HepG2 (cell line): Measurements from ENCODE around the gene TRMU. TPM values are rescaled to one million over a fixed set of nuclear protein-coding genes. Genes with fewer than 3 reads are reported as not detected.

Experiments used
- AGO2 ChIP-seq: fragments of 200-400 bp; formaldehyde crosslinking; optimal IDR thresholded peaks from 2 replicates; pipeline ENCODE3; 2017; ENCODE audit warnings: mild to moderate bottlenecking, low read depth, low read length, moderate library complexity
- ATRX ChIP-seq: sonication (generic); formaldehyde crosslinking; IDR thresholded peaks from 2 replicates; pipeline ENCODE4 v1.4.0; 2020; ENCODE audit warnings: missing genetic modification reagents, borderline replicate concordance
- CHD2 ChIP-seq: IDR thresholded peaks from 2 replicates; pipeline ENCODE4 v1.6.1; 2011; ENCODE audit warnings: low read depth, low read length, improper control_type of control experiment
- HES4 ChIP-seq: sonication (generic); formaldehyde crosslinking; IDR thresholded peaks from 2 replicates; pipeline ENCODE4 v1.9.0; 2021; ENCODE audit warnings: mild to moderate bottlenecking, missing genetic modification reagents, borderline replicate concordance
- HMG20A ChIP-seq: IDR thresholded peaks from 2 replicates; pipeline ENCODE4 v1.6.1; 2016; ENCODE audit warnings: borderline replicate concordance
- JDP2 ChIP-seq: sonication (generic); formaldehyde crosslinking; IDR thresholded peaks from 2 replicates; pipeline ENCODE4 v1.8.1; 2022; ENCODE audit warnings: missing genetic modification reagents, borderline replicate concordance
- KMT2B ChIP-seq: IDR thresholded peaks from 2 replicates; pipeline ENCODE4 v1.6.1; 2016; ENCODE audit warnings: missing genetic modification reagents, missing compliant biosample characterization
- NFIB ChIP-seq: sonication (generic); formaldehyde crosslinking; IDR thresholded peaks from 2 replicates; pipeline ENCODE4 v1.9.0; 2021; ENCODE audit warnings: missing genetic modification reagents, mild to moderate bottlenecking, borderline replicate concordance
- NPAS2 ChIP-seq: sonication (generic); formaldehyde crosslinking; IDR thresholded peaks from 2 replicates; pipeline ENCODE4 v1.8.0; 2022; ENCODE audit warnings: mild to moderate bottlenecking, missing genetic modification reagents, borderline replicate concordance
- SMAD1 ChIP-seq: sonication (generic); formaldehyde crosslinking; IDR thresholded peaks from 2 replicates; pipeline ENCODE4 v1.4.0; 2020; ENCODE audit warnings: missing genetic modification reagents, low read depth, mild to moderate bottlenecking, borderline replicate concordance
- SMC3 ChIP-seq: IDR thresholded peaks from 2 replicates; pipeline ENCODE4 v1.6.1; 2011; ENCODE audit warnings: low read length, improper control_type of control experiment
- SP5 ChIP-seq: IDR thresholded peaks from 2 replicates; pipeline ENCODE4 v1.6.1; 2016; ENCODE audit warnings: low read depth, borderline replicate concordance
- ZNF30 ChIP-seq: sonication (generic); formaldehyde crosslinking; IDR thresholded peaks from 2 replicates; pipeline ENCODE4 v1.5.0; 2020; ENCODE audit warnings: mild to moderate bottlenecking, missing genetic modification reagents
- ZNF337 ChIP-seq: sonication (generic); formaldehyde crosslinking; IDR thresholded peaks from 2 replicates; pipeline ENCODE4 v1.5.1; 2020; ENCODE audit warnings: missing genetic modification reagents, low read depth, mild to moderate bottlenecking, borderline replicate concordance
- ZNF33B ChIP-seq: sonication (generic); formaldehyde crosslinking; IDR thresholded peaks from 2 replicates; pipeline ENCODE4 v1.5.1; 2020; ENCODE audit warnings: mild to moderate bottlenecking, missing genetic modification reagents
- ZNF350 ChIP-seq: sonication (generic); formaldehyde crosslinking; IDR thresholded peaks from 2 replicates; pipeline ENCODE4 v1.4.0; 2020; ENCODE audit warnings: mild to moderate bottlenecking, low read depth, missing genetic modification reagents, borderline replicate concordance
- ZNF441 ChIP-seq: sonication (generic); formaldehyde crosslinking; IDR thresholded peaks from 2 replicates; pipeline ENCODE4 v1.7.0; 2021; ENCODE audit warnings: missing genetic modification reagents, borderline replicate concordance
- ZNF605 ChIP-seq: sonication (generic); formaldehyde crosslinking; IDR thresholded peaks from 2 replicates; pipeline ENCODE4 v1.8.0; 2022; ENCODE audit warnings: mild to moderate bottlenecking, missing genetic modification reagents
- ZNF792 ChIP-seq: IDR thresholded peaks from 2 replicates; pipeline ENCODE4 v1.6.1; 2016
- polyA plus RNA-seq, 8 experiments: library from polyadenylated mRNA; depleted of rRNA in 3 of 8; stranded (reverse) in 7 of 8; unstranded in 1 of 8; fragments of >200 nt; fragmentation: Illumina TruSeq in 4 of 8; extraction: Trizol in 4 of 8; gene quantifications; 2 replicates each; pipeline versions ENCODE4 v1.2.1 to v1.2.3, GENCODE V29; 2011 to 2016; ENCODE audit warnings: low read depth in 4 of 8, missing spikeins in 1 of 8, mixed read lengths in 1 of 8; ENCODE audit not compliant: insufficient read depth in 1 of 8
- total RNA-seq, 5 experiments: library from RNA; depleted of rRNA; stranded (reverse); fragments of >200 nt; fragmentation: Illumina TruSeq; extraction: Trizol; gene quantifications; 2 replicates each; pipeline ENCODE4 v1.2.3, GENCODE V29; 2016; ENCODE audit warnings: low read depth in 1 of 5
- TF ChIP-seq, protein P1 (sequence below): sonication (generic); formaldehyde crosslinking; IDR thresholded peaks from 2 replicates; pipeline ENCODE4 v1.5.0; 2020; ENCODE audit warnings: mild to moderate bottlenecking, missing genetic modification reagents, moderate library complexity
- TF ChIP-seq, protein P2 (sequence below): sonication (generic); formaldehyde crosslinking; IDR thresholded peaks from 2 replicates; pipeline ENCODE4 v1.9.0; 2022; ENCODE audit warnings: missing genetic modification reagents, mild to moderate bottlenecking, borderline replicate concordance
- TF ChIP-seq, protein P3 (sequence below): sonication (generic); formaldehyde crosslinking; IDR thresholded peaks from 2 replicates; pipeline ENCODE4 v1.4.0; 2020; ENCODE audit warnings: missing genetic modification reagents, borderline replicate concordance
- TF ChIP-seq, protein P4 (sequence below): sonication (generic); formaldehyde crosslinking; IDR thresholded peaks from 2 replicates; pipeline ENCODE4 v1.5.0; 2020; ENCODE audit warnings: missing genetic modification reagents, mild to moderate bottlenecking, borderline replicate concordance

The TRMU gene
- total and polyA plus RNA-seq, 2 of the 13 experiments (the other 11 are each of a cell fraction or from before 2014, with no cell fraction given) = 31.0 to 50.2 TPM

DNA sequence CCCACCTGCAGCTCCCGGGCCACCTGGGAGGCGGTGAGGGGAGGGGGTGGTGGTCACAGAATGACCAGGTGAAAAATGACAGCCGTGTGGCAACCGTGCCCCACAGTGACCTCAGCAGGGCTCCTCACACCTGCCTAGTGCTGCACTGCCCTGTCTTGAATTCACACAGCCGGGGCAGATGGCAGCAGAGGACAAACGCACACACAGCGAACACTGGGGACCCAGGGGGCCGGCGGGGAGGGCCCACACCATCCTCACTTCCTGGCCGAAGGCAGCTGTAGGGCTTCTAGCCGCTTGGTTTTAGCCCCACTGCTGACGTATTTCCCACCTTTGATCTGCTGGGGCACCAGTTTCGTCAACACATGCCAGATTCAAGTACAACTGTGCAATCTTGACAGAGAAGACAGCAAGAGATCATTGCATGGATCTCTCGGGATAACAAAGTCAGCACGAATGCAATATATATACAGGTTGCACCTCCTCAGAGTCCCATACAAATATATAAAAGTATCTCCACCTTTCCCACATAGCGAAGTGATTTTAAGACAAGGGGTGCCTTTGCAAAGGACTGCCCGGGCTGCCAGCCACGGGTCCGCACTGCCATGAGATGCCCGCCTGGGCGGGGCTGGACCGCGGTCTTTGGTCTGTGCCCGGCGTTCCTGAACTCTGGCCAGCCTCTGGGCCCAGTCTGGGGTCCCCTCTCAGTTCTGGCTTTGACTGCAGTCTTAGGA, 26.9 kb downstream of the TRMU start (continued):
- TF ChIP-seq, protein P1, sequence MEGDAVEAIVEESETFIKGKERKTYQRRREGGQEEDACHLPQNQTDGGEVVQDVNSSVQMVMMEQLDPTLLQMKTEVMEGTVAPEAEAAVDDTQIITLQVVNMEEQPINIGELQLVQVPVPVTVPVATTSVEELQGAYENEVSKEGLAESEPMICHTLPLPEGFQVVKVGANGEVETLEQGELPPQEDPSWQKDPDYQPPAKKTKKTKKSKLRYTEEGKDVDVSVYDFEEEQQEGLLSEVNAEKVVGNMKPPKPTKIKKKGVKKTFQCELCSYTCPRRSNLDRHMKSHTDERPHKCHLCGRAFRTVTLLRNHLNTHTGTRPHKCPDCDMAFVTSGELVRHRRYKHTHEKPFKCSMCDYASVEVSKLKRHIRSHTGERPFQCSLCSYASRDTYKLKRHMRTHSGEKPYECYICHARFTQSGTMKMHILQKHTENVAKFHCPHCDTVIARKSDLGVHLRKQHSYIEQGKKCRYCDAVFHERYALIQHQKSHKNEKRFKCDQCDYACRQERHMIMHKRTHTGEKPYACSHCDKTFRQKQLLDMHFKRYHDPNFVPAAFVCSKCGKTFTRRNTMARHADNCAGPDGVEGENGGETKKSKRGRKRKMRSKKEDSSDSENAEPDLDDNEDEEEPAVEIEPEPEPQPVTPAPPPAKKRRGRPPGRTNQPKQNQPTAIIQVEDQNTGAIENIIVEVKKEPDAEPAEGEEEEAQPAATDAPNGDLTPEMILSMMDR (CRISPR knock-in tag) = peak; percentile 65
- TF ChIP-seq AGO2 (peak; percentile 53), ATRX (CRISPR knock-in tag) (no peak), KMT2B (CRISPR knock-in tag) (no peak), ZNF30 (CRISPR knock-in tag) (no peak), ZNF441 (CRISPR knock-in tag) (0 out of 2 replicates have a peak, but pooled peaks have one; percentile 36), ZNF350 (CRISPR knock-in tag) (peak; percentile 23; the same call in 1 of the 2 replicates), HMG20A (no peak), ZNF337 (peak; percentile 82; the same call in 1 of the 2 replicates), SMC3 (no peak), JDP2 (CRISPR knock-in tag) (no peak), SMAD1 (CRISPR knock-in tag) (no peak), SP5 (CRISPR knock-in tag) (peak; percentile 22; the same call in 1 of the 2 replicates), NPAS2 (CRISPR knock-in tag) (no peak), ZNF792 (CRISPR knock-in tag) (no peak), HES4 (no peak), ZNF33B (CRISPR knock-in tag) (no peak), CHD2 (no peak), NFIB (CRISPR knock-in tag) (no peak), ZNF605 (CRISPR knock-in tag) (no peak)
- TF ChIP-seq, protein P2, sequence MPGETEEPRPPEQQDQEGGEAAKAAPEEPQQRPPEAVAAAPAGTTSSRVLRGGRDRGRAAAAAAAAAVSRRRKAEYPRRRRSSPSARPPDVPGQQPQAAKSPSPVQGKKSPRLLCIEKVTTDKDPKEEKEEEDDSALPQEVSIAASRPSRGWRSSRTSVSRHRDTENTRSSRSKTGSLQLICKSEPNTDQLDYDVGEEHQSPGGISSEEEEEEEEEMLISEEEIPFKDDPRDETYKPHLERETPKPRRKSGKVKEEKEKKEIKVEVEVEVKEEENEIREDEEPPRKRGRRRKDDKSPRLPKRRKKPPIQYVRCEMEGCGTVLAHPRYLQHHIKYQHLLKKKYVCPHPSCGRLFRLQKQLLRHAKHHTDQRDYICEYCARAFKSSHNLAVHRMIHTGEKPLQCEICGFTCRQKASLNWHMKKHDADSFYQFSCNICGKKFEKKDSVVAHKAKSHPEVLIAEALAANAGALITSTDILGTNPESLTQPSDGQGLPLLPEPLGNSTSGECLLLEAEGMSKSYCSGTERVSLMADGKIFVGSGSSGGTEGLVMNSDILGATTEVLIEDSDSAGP (CRISPR knock-in tag) = peak; percentile 26; the same call in 1 of the 2 replicates
- TF ChIP-seq, protein P3, sequence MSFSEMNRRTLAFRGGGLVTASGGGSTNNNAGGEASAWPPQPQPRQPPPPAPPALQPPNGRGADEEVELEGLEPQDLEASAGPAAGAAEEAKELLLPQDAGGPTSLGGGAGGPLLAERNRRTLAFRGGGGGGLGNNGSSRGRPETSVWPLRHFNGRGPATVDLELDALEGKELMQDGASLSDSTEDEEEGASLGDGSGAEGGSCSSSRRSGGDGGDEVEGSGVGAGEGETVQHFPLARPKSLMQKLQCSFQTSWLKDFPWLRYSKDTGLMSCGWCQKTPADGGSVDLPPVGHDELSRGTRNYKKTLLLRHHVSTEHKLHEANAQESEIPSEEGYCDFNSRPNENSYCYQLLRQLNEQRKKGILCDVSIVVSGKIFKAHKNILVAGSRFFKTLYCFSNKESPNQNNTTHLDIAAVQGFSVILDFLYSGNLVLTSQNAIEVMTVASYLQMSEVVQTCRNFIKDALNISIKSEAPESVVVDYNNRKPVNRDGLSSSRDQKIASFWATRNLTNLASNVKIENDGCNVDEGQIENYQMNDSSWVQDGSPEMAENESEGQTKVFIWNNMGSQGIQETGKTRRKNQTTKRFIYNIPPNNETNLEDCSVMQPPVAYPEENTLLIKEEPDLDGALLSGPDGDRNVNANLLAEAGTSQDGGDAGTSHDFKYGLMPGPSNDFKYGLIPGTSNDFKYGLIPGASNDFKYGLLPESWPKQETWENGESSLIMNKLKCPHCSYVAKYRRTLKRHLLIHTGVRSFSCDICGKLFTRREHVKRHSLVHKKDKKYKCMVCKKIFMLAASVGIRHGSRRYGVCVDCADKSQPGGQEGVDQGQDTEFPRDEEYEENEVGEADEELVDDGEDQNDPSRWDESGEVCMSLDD (CRISPR knock-in tag) = no peak
- TF ChIP-seq, protein P4, sequence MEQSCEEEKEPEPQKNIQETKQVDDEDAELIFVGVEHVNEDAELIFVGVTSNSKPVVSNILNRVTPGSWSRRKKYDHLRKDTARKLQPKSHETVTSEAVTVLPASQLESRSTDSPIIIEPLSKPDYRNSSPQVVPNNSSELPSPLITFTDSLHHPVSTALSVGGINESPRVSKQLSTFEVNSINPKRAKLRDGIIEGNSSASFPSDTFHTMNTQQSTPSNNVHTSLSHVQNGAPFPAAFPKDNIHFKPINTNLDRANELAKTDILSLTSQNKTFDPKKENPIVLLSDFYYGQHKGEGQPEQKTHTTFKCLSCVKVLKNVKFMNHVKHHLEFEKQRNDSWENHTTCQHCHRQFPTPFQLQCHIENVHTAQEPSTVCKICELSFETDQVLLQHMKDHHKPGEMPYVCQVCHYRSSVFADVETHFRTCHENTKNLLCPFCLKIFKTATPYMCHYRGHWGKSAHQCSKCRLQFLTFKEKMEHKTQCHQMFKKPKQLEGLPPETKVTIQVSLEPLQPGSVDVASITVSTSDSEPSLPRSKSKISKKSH = no peak
